Ecto neural progenitor cell (in vitro differentiated cells): ENCODE measurements around the gene TUB.

Source experiments
- DNase-seq: peaks from one replicate; pipeline ENCODE4 v3.0.0-alpha.2; 2018; ENCODE audit warnings: low spot score

The TUB gene

GRCh38 chr11:8069771-8070170 is 11.2 kb upstream of the TUB start:
- peak; percentile 12 for DNase-seq

- DNase-seq, result no peak
These were observed 10.4 kb upstream of the TUB start for GRCh38 chr11:8070417-8071115.

DNA sequence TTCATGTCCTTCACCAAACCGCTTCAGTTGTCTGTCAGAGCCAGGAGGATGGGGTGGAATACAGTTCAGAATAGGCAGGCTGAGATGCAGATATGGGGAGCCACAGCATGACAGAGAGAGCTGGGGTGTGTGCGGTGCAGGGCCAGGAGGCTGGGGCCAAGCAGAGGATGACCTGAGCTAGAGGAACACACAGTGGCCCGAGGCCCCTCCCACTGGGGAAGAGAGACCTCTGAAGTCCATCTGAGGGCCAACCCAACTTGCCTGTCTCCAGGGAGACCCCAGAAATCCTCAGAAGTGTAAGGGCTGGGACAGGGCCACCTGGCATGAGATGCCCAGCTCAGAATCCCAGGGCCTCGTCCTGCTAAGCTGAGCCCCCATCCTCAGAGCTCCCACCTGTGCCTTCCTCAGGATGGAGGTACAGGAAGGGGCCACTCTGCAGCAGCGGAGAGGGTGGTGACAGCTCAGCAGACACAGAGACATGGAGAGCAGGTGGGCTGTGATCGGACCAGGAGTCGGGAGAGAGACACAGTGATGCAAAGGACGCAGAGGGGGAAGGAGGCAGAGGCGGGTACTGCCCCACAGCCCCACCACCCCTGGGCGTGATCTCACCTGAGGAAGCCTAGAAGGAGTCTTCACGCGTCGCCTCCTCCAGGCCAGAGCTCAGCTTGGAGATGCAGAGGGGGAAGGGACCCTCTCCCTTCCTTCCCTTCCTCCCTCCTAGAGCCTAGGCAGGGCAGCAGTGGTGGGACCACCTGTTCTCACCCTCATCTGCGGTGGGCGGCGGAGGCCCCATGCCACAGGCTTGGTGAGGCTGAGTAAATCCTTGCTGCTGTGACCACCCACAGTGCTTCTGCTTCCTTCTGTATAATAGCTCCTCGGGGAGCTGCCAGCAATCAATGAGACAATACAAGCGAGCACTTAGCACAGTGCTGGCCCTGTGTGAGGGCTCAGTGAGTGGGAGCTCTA is 9.1 kb upstream of the TUB start:
- DNase-seq, result no peak

DNA sequence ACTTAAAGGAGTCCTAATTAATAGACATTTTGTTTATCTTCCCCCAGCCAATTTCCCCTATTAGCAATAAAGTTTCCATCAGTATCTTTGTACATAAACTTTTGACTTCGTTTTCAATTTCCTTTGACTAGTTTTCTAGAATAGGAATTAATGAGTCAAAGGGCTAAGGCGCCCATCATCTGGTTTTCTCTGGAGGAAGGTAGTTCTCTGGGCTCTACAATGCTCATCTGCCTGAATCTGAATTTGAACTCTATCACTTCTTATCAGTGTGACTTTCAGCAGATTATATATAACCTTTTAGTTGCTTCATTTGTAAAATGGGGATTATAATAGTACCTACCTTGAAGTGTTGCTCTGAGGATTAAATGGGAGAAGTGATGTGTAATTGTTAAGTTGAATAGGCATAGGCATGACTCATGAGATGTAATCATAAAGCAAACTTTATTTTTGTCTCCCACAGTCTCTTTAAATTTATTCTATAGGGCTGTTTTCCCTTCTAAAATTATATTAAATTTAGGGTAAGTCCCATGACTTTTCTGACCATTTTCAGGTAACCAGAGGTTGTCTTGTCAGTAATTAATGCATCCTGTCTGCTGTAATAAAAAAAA is 5.8 kb upstream of the TUB start:
- DNase-seq, result no peak

DNA sequence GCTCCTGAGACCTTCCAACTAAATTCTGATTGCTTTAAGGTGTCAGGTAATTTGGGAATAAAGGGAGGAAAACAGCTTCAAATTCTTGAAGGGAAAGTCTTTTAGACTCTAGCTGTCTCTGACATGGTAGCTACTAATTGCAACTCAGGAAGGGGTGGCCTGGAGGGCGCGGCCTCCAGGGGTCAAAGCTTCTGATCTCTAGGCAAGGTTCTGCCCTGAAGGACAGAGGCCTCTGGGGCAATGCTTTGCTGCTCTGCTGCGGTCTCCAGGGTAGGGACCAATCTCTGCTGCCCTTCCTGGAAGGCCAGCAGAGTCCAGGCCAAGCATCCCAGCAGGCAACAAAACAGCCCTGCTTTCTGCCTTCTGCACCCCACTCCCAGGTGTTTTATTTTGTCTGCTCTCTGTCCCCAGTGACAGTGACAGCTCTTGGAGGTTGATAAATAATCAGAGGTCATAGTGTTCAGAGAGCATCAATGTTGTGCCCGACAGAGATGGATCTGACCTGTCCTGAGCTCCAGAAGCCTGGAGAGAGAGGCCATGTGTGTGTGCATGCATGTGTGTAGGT is 1.8 kb upstream of the TUB start:
- no peak for DNase-seq

- DNase-seq, result no peak
These were observed 841 bp upstream of the TUB start for GRCh38 chr11:8080069-8080670.

GRCh38 chr11:8081591-8082250 is 710 bp downstream of the TUB start:
- DNase-seq, result no peak

- DNase-seq, result peak; percentile 82
These were observed 1.5 kb downstream of the TUB start for GRCh38 chr11:8082391-8083087.

DNA sequence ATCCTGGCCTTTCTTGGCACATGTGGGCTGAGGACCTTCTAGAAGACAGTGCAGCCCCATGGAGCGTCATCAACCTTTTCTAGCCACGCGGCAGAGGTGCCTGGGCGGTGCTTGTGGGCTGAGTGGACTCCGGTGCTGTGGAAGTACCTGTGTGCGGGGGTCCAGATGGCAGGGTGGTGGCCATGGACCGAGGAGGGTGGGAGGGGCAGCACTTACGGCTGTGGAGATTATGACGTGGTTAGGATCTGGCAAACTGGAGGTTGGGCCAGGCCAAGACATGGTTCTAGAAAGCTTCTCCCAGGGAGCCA is 2.0 kb downstream of the TUB start:
- no peak for DNase-seq

DNA sequence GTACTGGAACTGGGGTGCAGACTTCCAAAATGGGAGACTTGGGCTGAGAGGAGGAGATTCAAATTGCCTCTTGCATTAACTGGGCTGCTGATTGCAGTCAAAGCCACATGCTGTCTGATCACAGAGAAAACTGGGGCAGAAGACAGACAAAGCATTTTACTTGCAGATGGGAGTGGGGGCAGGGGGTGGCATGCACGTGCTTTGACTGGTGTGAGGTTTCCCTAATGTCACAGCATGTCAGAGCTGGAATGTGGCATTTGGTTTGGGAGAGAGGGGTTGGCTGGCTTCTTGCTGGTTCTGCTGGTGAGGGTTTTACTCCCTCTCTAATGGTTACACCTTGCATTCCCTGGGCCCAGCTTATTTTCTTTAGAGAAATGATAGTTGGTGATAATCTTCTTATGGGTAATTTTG is 2.9 kb downstream of the TUB start:
- no peak for DNase-seq

- DNase-seq, result no peak
These were observed 3.3 kb downstream of the TUB start for GRCh38 chr11:8084352-8084751.

DNA sequence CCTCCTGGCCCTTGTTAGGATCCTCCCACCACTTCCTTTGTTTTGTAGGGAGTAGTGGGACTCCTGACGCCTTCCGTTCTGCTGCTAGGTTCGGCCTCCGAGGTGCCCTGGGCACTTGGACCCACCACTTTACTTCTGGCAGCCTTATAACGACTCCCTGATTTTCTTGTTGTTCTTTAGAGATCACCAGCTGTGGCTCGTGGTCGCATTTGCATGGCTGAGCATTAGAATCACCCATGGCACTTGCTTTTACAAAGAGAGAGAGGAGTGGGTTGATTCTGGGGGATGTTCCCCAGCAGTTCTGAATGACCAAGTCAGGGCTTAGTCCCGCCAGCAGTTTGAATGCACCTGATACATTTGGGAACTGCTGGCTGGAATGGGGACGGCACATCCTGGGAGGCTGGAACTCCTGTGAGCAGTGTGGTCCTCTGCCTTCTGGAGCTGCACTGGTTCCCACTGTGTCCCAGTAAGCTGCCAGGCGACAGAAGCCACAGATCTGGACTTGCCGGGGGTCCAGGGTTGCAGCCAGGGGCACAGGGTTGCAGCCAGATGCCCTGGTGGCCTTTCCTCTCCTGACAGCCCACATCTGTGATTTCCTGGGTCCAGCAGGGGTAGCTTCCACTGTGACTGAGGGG is 4.1 kb downstream of the TUB start:
- DNase-seq, result no peak

DNA sequence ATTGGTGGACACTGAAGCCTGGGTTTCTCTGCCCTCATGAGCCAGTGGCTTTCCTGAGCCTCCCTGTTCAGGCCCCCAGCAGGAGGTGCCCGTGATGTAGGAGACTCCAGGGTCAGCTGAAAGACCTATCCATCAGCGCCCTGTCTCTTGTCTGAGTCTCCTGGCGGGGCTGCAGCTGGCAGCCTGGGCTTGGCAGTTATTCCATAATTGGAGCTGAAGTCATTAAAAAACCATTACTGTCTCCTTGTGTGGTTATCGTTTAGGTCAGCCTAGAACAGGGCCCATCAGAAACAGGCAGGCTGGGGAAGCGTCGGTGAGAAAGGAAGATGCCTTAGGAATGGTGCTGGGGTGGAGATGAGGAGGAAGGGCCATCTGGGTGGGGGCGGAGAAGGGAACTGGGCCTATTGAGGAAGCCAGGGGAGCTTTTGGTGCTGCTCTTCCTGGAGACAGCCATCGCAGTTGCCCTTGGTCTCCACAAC is 5.0 kb downstream of the TUB start:
- DNase-seq, result no peak

DNA sequence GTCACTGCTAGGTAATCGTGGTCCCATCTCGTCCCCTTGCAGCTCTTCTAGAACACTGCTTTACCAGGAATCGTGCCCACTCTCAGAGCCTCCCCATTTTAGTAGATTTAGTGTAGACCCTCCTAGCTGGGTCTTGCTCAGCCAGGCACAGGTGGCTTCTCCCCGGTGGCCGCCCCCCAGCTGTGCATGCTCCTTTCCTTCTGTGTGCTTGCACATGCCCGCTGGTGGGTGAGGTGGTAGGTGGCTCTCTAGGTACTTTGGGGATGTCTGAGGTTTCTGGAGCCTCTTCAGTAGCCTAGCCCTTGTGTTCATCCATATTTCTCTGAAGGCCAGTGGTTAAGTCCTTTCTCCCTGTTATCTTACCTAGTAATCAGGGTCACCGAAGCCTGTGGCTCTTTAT is 5.6 kb downstream of the TUB start:
- DNase-seq, result no peak

DNA sequence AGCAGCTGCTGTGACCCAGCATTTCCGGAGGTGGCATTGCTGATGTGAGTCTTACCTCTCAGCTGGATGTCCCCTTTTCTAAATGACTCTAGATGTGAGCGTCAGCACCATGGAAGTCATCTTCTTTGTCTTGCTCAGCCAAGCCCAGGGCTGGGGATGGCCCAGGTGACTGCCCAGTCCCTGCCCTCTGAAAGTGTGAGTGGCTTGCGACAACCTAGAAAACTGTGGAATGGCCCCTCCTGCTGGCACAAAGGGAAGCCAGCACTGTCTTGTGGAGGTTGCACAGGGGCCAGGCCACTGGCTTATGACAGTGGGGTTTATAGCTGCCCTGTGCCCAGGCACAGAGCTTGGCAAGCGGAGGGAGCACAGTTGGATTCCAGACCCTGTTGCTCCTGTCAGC is 6.2 kb downstream of the TUB start:
- no peak for DNase-seq

DNA sequence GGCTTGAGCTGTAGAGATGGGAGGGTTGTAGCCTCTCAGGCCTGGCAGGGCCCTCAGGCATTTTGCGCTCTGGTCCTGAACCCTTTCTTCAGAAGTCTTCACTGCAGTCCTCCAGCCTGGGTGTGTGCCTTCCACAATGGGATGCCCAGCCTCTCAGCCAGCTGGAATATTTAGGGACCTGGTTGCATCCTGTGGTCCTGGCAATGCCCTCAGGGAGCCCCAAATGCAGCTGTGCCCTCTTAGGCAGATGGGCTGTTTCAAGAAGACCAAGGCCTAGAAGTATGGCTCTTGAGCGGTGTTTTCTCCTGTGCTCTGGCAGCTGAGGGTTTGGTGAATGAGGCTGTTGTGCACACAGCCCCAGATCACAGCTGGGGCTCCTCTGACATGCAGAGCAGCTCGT is 6.7 kb downstream of the TUB start:
- no peak for DNase-seq

GRCh38 chr11:8089791-8090510 is 8.9 kb downstream of the TUB start:
- no peak for DNase-seq

DNA sequence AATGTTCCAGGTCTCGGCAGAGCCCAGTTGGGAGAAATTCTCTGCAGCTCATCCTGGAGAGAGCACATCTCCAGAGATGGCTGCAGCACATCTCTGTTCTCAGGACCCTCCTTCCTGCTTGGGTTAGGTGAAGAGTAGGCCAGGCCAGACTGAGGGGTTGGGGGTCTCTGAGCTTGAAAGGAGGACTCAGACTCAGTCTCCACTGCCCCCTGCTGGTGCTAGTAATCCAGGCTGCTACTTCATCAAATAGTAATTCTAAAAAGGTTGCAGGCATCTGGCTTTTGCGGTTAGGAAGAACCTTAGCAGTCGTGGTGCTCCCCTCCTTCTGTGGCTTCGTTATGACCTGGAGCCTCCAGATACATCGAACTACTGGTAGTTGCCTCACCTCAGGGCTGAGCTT is 9.7 kb downstream of the TUB start:
- peak; percentile 83 for DNase-seq

DNA sequence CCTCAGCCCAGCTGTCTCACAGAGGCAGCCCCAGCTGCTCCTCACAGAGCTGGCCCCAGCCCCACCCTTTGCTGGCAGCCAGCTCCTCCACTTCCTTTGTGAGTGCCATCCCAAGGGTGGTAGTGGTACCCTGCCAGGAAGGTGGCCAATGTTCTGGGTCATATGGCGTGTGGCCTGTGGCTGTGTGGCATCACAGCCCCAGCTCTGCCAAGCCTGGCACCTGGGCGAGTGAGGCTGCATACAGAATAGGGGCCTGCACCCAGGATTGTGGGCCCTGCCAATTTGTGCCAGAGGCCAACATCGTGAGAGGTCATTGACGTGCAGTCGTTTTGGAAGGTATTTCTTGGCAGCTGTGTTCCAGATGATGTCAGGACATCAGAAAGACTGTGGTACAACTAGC is 10.7 kb downstream of the TUB start:
- DNase-seq, result no peak
